Activated naive CD4-positive, alpha-beta T cell treated with anti-CD3 and anti-CD28 coated beads, Interleukin-2, amount 50 U/mL, for 72 hours (primary cell): ENCODE data around the gene PDE2A. TPM values are rescaled to one million over a fixed set of nuclear protein-coding genes. Genes with fewer than 3 reads are reported as not detected.
"Not testable (repeated sequence)": the region's sequence is repeated elsewhere in the genome, so short reads cannot be mapped to it uniquely, and the experiment has no call there.

Source experiments
- ATAC-seq, 2 donors: fragments of 150-1000 bp; cut with Tn5 transposase; 2 replicates each; pipeline ENCODE4 v1.10.0; 2021; ENCODE audit warnings: mild to moderate bottlenecking in 2 of 2, moderate library complexity in 2 of 2
- DNase-seq, 2 donors: peaks; one replicate each; pipeline ENCODE4 v3.0.0; 2021 to 2022; ENCODE audit warnings: low spot score in 2 of 2
- H3K27ac Mint-ChIP-seq, 2 donors: one replicate each; pipeline ENCODE4 v1.8.0; 2022; ENCODE audit warnings: mild to moderate bottlenecking in 2 of 2, mixed read lengths in 2 of 2
- H3K36me3 Mint-ChIP-seq, 2 donors: one replicate each; pipeline ENCODE4 v1.8.0; 2022; ENCODE audit warnings: mixed read lengths in 2 of 2
- H3K9me3 Mint-ChIP-seq, 2 donors: one replicate each; pipeline ENCODE4 v1.8.0; 2022; ENCODE audit warnings: mixed read lengths in 2 of 2
- total RNA-seq, 2 donors: library from RNA; stranded (reverse); gene quantifications; one replicate each; pipeline ENCODE4 v1.2.3, GENCODE V29; 2022

PDE2A gene
- total RNA-seq, 2 donors from 2014 or later = 0.68 to 0.97 TPM

GRCh38 chr11:72574548-72575460, 99.4 kb downstream of the PDE2A start:
- H3K27ac Mint-ChIP-seq = no peak overlapping the region
- no peak for ATAC-seq
- DNase-seq = no peak

GRCh38 chr11:72573855-72574445, 100.3 kb downstream of the PDE2A start:
- no peak overlapping the region for H3K27ac Mint-ChIP-seq
- DNase-seq = no peak
- no peak for ATAC-seq
- no peaks in the 10 kb centered on the region for H3K36me3 Mint-ChIP-seq
- no peaks in the 10 kb centered on the region for H3K9me3 Mint-ChIP-seq

More at GRCh38 chr11:72574548-72575460, 99.4 kb downstream of the PDE2A start:
- H3K36me3 Mint-ChIP-seq = no peaks in the 10 kb centered on the region
- H3K9me3 Mint-ChIP-seq = no peaks in the 10 kb centered on the region

GRCh38 chr11:72573072-72573854, 101.0 kb downstream of the PDE2A start:
- Mint-ChIP-seq H3K27ac (no peak overlapping the region), H3K9me3 (no peaks in the 10 kb centered on the region), H3K36me3 (no peaks in the 10 kb centered on the region)
- ATAC-seq (peak; percentile 61 to 83), DNase-seq (peak in 1 of 2 donors; percentile 37)

GRCh38 chr11:72572540-72572939, 101.7 kb downstream of the PDE2A start:
- H3K27ac Mint-ChIP-seq, H3K9me3 Mint-ChIP-seq, ATAC-seq, DNase-seq, H3K36me3 Mint-ChIP-seq: not testable (repeated sequence)

DNA sequence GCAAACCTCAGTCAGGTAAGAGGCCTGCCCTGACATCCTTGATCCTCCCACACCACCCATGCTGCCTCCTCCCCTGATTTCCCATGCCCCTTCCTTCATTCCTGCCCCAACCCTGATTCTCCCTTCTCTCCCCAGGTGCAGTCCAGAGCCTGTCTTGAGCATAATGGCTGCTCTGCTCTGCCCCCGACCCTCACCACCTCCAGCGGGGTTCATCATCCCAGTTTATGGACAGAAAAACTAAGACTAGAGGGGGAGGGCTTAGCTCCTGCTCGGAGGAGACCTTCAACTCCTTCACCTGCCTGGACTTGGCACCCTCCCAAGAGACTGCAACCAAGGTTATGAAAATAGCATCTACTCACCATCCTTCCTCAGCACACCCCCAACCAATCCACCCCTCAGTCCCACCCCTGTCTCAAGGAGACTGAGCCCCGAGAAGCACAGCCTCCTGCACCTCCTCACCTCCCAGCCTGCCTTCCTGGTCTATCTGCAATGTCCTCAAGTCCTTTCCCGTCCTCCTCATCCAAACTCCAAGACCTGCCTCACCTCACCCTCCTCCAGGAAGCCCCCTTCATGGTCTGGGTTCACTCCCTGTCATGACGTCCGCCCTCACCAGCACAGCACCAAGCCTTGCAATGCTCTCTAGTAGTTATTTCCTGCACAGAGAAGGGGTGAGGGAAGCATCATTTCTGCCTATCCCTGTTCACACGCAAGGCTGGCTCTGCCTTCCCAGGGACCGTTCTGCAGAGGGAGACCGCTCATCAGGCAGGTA, 103.1 kb downstream of the PDE2A start:
- Mint-ChIP-seq H3K36me3 (no peaks in the 10 kb centered on the region), H3K27ac (no peak overlapping the region), H3K9me3 (no peaks in the 10 kb centered on the region)
- ATAC-seq (no peak), DNase-seq (no peak)

- Mint-ChIP-seq H3K9me3 (no peaks in the 10 kb centered on the region), H3K36me3 (no peaks in the 10 kb centered on the region), H3K27ac (no peak overlapping the region)
- ATAC-seq = no peak
- DNase-seq = no peak
Observed at GRCh38 chr11:72569966-72570892, 104.0 kb downstream of the PDE2A start.

GRCh38 chr11:72568861-72569260, 105.4 kb downstream of the PDE2A start:
- ATAC-seq = no peak
- Mint-ChIP-seq H3K9me3 (no peaks in the 10 kb centered on the region), H3K36me3 (no peaks in the 10 kb centered on the region), H3K27ac (no peak overlapping the region)
- no peak for DNase-seq

DNA sequence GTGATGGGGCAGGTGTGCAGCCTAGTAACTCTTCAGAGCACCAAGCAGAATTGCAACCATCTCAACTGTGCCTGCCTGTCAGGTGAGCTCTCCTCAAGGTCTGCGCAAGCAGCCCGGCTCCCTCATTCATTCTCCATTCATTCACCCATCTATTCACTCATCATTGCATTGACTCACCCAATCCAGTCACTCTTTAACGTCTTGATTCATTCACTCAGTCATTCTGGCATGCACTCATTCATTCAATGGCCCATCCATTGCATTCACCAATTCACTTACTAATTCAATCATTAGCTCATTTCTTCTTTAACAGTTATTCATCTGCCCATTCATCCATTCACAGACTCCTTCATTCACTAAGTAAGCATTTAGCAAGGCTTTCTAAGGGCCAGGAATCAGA, 111.8 kb downstream of the PDE2A start:
- no peaks in the 10 kb centered on the region for H3K36me3 Mint-ChIP-seq
- no peak for DNase-seq
- H3K27ac Mint-ChIP-seq = no peak overlapping the region
- ATAC-seq = no peak
- H3K9me3 Mint-ChIP-seq = no peaks in the 10 kb centered on the region

DNA sequence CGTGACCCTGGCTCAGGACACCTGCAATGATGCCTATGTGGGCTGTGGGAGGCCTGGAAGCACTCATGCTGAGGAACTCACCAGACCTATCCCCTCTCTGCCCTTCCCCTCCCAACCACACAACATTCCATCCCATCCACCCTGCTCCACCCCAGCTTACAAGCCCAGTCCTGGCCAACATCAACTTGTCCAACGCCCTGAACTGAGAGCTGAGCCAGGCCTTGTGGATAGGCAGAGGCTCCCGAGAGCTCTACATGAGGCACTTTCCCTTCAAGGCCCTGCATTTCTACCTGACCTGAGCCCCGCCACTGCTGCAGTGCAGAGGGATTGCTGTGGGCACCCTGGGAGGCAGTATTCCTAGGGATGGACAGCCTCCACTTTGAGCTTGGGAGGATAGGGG, 112.4 kb downstream of the PDE2A start:
- Mint-ChIP-seq H3K36me3 (no peaks in the 10 kb centered on the region), H3K9me3 (no peaks in the 10 kb centered on the region), H3K27ac (no peak overlapping the region)
- DNase-seq (no peak), ATAC-seq (no peak)

DNA sequence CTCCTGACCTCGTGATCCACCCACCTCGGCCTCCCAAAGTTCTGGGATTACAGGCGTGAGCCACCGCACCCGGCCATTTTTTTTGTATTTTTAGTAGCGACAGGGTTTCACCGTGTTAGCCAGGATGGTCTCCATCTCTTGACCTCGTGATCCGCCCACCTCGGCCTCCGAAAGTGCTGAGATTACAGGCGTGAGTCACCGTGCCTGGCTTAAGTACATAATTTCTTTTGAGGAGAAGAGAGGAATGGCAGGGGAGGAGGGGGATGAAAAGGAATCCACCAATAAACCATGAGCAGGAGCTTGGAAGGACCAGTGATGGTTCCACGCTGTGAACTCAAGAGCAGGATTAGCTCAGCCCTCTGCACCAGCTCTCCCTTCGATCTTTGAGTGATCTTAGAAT, 113.4 kb downstream of the PDE2A start:
- not testable (repeated sequence) for H3K36me3 Mint-ChIP-seq, H3K9me3 Mint-ChIP-seq, ATAC-seq, H3K27ac Mint-ChIP-seq, DNase-seq

DNA sequence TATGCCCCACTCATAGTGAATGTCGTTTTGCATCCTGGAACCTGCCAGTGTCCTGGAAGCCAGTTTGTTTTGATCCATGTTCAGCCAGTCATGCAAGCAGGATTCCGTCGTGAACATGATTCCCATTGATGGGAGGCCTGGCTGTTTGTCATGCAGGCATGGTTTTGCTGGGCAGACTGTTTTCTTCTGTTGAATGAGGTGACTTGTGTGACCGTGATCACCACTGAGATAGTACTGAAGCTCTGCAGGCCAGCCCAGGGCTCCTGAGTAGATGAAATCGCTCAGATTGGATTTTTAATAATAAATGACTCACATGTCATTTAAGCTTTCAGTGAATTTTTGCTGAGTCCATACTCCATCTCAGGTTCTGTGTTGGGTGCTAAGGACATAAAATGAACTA, 117.8 kb downstream of the PDE2A start:
- Mint-ChIP-seq H3K27ac (no peak overlapping the region), H3K36me3 (no peaks in the 10 kb centered on the region), H3K9me3 (no peaks in the 10 kb centered on the region)
- DNase-seq (no peak), ATAC-seq (no peak)

DNA sequence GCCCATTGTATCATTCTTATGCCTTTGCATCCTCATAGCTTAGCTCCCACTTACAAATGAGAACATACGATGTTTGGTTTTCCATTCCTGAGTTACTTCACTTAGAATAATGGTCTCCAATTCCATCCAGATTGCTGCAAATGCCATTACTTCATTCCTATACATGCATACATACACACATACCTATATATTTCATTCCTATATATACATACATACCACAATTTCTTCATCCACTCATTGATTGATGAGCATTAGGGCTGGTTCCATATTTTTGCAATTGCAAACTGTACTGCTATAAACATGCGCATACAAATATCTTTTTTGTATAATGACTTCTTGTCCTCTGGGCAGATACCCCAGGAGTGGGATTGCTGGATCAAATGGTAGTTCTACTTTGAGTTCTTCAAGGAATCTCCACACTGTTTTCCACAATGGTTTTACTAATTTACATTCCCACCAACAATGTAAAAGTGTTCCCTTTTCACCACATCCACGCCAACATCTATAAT, 119.2 kb downstream of the PDE2A start:
- not testable (repeated sequence) for DNase-seq, H3K27ac Mint-ChIP-seq, H3K36me3 Mint-ChIP-seq, H3K9me3 Mint-ChIP-seq, ATAC-seq

DNA sequence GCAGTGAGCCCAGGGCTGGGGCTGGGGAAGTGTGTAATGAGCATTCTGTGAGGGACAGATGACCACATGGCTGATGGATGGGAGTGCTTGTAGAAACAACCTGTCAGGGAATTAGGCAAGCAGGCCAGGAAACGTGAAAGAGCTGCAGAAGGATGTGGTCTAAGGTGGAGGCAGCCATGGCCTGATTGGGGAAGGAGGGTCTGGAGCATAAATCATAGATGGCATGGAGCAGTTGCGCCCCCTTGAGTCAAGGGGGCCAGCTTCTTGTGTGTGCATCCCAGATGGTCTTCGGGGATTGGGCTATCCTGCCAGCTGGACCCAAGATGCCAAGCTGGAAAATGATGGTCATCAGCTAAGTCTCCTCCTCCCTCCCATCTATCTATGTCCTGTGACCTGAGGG, 120.5 kb downstream of the PDE2A start:
- DNase-seq (peak in 1 of 2 donors; percentile 19), ATAC-seq (peak; percentile 37 to 59)
- H3K9me3 Mint-ChIP-seq = no peaks in the 10 kb centered on the region
- no peak overlapping the region for H3K27ac Mint-ChIP-seq
- no peaks in the 10 kb centered on the region for H3K36me3 Mint-ChIP-seq

DNA sequence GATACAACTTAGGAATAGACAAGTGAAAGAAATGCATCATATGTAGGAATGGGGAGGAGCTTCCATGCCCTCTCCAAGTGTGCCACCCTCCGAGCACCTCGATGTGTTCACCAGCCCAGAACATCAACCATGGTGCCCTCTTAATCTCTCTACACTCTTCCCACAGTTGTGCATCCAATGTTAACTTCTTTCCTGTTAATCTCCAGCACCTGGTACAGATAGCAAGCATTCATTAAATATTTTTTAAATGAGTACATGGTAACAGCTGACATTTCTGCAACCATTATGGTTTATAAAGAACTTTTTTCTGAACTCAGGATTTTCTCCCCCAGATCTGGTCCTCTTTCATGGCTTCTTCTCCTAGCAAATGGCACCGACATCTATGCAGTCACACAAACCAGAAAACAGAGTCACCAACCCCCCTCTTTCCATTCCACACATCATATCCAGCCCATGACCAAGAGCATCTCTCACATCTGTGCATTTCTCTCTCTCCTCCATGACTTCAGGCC, 121.8 kb downstream of the PDE2A start:
- ATAC-seq = no peak
- DNase-seq = no peak
- no peak overlapping the region for H3K27ac Mint-ChIP-seq
- no peaks in the 10 kb centered on the region for H3K36me3 Mint-ChIP-seq
- H3K9me3 Mint-ChIP-seq = no peaks in the 10 kb centered on the region

- Mint-ChIP-seq H3K36me3 (no peaks in the 10 kb centered on the region), H3K9me3 (no peaks in the 10 kb centered on the region), H3K27ac (no peak overlapping the region)
- ATAC-seq (no peak), DNase-seq (no peak)
Observed at GRCh38 chr11:72551571-72551970, 122.7 kb downstream of the PDE2A start.
